Measurements from ENCODE around the gene LAT. TPM values are rescaled to one million over a fixed set of nuclear protein-coding genes. Genes with fewer than 3 reads are reported as not detected.

Gene LAT
- total and polyA plus RNA-seq, 2 donors (not counting 3 experiments of a cell fraction or from before 2014, with no cell fraction given): 4.5 to 5.9 TPM

- intact Hi-C loops (cut with micrococcal nuclease): no loop called here
- Histone ChIP-seq H4K20me1 (replicated peaks; ENCODE audit: control insufficient read depth, extremely low read depth, insufficient read depth, low read length) (no peaks in the 10 kb centered on the region), H3K4me2 (ENCODE audit: insufficient read depth, low read length) (no peak overlapping the region), H3K27ac (ENCODE audit: insufficient read depth, low read depth, low read length) (no peak overlapping the region), H2AFZ (ENCODE audit: low read depth, low read length) (no peak overlapping the region), H3K9me1 (replicated peaks; ENCODE audit: control insufficient read depth, extremely low read depth, insufficient read depth, low read length) (no peaks in the 10 kb centered on the region), H3K9me3 (replicated peaks; ENCODE audit: control insufficient read depth, insufficient read depth, low read length) (no peaks in the 10 kb centered on the region), H3K79me2 (ENCODE audit: control insufficient read depth, insufficient read depth, low read length) (no peaks in the 10 kb centered on the region), H3K4me1 (ENCODE audit: control insufficient read depth, extremely low read depth, insufficient read depth, low read length) (no peaks in the 10 kb centered on the region), H3K27me3 (ENCODE audit: control insufficient read depth in 2 of 2, insufficient read depth in 2 of 2, low read length in 2 of 2) (no peaks in the 10 kb centered on the region), H3K36me3 (ENCODE audit: control insufficient read depth in 2 of 2, extremely low read depth in 1 of 2, insufficient read depth in 2 of 2, low read length in 2 of 2) (no peaks in the 10 kb centered on the region), H3K4me3 (replicated peaks in 1 of 3; ENCODE audit: insufficient read depth in 1 of 3, low read depth in 1 of 3, low read length in 3 of 3) (no peak overlapping the region), H3K9ac (replicated peaks; ENCODE audit: extremely low read depth, insufficient read depth, low read length) (no peak overlapping the region)
- POLR2A ChIA-PET: no interaction called here
- DNase-seq (ENCODE audit: low read depth, low spot score) (no peak), FAIRE-seq (no peak)
- no TSS peak for BruUV-seq (replicated peaks)
- TF ChIP-seq POLR2A (IDR thresholded peaks at IDR 0.05; ENCODE audit: low read depth, low read length) (no peak), POLR2AphosphoS5 (IDR thresholded peaks at IDR 0.05; ENCODE audit: insufficient read depth, low read depth, low read length) (no peak), CTCF (IDR thresholded peaks at IDR 0.05; ENCODE audit: extremely low read depth in 1 of 2, insufficient read depth in 1 of 2, low read depth in 1 of 2, low read length in 2 of 2) (no peak), GATA2 (IDR thresholded peaks at IDR 0.05; ENCODE audit: insufficient read depth, insufficient read length, low read depth, low read length) (no peak), FOS (IDR thresholded peaks at IDR 0.05; ENCODE audit: borderline replicate concordance, insufficient read depth, low read length) (no peak), MAX (IDR thresholded peaks at IDR 0.05; ENCODE audit: insufficient read depth, insufficient read length) (no peak), EZH2 (IDR thresholded peaks at IDR 0.05; ENCODE audit: borderline replicate concordance, low read depth, low read length, severe bottlenecking) (no peak), JUN (IDR thresholded peaks at IDR 0.05; ENCODE audit: borderline replicate concordance, insufficient read depth, insufficient read length, low read depth) (no peak), MYC (IDR thresholded peaks at IDR 0.05; ENCODE audit: low read depth, low read length) (no peak)
- CTCF ChIA-PET: no interaction called here
- dilution Hi-C loops (cut with MboI; ENCODE audit: extremely low pct_ligation_motif_present, low sequenced_read_pairs): no loop called here
These were observed 40.4 kb downstream of the LAT start for GRCh38 chr16:29025218-29025617.
